ENCODE data around the gene PTPN2.
A peak's percentile ranks its signal among the peaks of the same experiment; 100 is the strongest.
"Not testable (repeated sequence)": the region's sequence is repeated elsewhere in the genome, so short reads cannot be mapped to it uniquely, and the experiment has no call there.

Gene PTPN2

DNA sequence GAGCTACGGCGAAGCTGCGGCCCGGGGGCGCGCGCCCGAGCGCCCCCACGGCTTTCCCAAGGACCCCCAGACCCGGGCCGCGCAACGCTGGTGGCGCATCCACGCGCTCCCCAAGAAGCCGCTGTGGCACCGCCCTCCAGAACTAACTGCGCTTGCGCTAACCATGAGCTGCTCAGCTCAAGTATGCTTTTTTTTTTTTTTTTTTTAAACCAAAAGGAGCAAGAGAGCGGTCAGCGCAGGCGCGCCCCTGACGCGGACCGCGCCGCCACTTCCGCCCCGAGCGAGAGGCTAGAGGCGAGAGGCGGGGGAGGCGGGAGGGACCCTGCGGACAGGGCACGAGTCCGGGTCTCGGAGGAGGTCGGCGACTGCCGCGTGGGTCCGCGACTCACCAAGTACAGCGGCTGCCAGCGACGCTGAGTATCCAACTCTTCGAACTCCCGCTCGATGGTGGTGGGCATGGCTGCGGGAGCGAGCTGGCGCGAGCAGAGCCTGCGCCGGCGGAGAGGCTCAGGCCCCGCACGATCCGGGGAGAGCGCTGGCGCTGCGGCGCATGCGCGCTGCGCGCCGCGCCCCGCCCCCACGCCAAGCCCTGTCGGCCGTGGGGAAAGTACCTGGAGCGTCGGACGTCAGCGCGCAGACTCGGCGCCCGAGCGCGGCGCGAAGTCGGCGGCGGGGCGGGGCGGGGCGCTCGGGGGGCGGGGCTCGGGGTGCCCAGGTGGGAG is at the start of gene PTPN2:
Gene PTPN2 (minus strand): TSS at position 554 of the 722 bp plus-strand sequence. CDS start 96 bp downstream, at position 458.
- peak; percentile 84 for DNase-seq (ENCODE audit: low read depth)

- no peak for DNase-seq (ENCODE audit: low read depth)
Observed at GRCh38 chr18:12933327-12933726, 49.3 kb upstream of the PTPN2 start.

GRCh38 chr18:12930908-12931307 is 46.9 kb upstream of the PTPN2 start:
- no peak for DNase-seq (ENCODE audit: low read depth)

DNA sequence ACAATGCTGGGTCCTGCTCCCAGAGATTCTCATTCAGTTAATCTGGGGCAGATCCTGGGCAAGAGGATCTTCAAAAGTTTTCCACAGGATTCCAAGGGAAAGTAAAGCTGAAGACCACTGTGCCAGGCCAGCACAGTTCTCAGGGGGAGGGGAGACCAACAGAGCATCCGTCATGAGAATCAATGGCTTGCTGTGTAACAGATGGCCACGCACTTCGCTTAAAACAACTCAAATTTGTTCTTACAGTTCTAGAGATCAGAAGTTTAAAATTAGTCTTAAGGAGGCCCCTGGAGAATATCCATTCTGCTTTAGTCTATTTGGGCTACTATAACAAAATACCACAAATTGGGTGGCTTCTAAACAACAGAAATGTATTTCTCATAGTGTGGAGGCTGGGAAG is 46.3 kb upstream of the PTPN2 start:
- no peak for DNase-seq (ENCODE audit: low read depth)

- no peak for DNase-seq (ENCODE audit: low read depth)
Observed at GRCh38 chr18:12929477-12930083, 45.5 kb upstream of the PTPN2 start.

DNA sequence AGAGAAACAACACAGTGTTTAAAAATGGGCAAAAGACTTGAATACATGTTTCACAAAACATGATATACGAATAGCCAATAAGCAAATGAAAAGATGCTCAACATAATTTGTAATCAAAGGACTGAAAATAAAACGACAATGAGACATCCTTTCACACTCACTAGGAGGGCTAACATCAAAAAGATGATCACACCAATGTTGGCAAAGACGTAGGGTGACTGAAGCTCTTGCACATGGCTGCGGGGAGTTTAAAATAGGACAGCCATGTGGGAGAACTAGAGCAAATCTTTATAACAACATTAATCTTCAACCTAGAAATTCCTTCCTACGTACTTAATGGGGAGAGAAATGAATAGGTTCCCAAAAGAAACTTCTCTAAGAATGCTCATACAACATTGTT is 44.6 kb upstream of the PTPN2 start:
- DNase-seq (ENCODE audit: low read depth): no peak

- no peak for DNase-seq (ENCODE audit: low read depth)
Observed at GRCh38 chr18:12928206-12928605, 44.2 kb upstream of the PTPN2 start.

DNA sequence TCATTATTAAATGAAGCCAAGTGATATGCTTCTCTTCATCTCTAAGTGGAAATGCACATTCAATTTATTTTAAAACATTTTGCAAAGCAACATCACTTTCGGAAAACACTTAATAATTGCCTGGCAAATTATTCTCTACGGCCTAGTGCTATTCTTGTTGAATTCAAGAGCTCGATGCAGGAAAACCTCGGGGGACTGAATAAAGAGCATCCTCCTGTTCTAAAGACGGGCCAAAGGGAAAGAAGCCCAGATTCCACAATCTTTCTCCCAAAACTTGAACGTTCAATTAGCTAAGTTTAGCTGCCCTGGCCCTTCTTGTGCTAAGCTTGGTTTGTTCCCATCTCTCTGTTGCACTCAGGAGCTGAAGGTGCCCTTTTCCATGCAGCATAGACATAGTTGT is 40.6 kb upstream of the PTPN2 start:
- DNase-seq (ENCODE audit: low read depth): no peak

DNA sequence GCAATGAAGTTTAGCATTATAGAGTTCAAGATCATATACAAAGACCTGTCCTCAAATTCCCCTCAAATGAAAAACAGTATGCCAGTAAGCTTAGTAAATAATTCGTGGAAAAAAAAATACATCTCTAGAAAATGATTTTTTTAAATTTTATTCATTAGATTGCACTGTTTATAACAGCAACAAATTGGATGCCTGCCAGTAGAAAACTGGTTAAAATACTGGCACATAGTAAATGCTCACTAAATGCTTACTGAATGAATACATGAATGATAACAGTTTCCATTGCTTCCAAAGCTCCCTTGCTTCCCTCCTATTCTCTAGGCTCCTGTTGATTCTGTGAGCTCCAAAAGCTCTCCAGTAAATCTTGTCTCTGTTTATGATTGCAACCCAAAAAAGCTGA is 38.2 kb upstream of the PTPN2 start:
- no peak for DNase-seq (ENCODE audit: low read depth)

DNA sequence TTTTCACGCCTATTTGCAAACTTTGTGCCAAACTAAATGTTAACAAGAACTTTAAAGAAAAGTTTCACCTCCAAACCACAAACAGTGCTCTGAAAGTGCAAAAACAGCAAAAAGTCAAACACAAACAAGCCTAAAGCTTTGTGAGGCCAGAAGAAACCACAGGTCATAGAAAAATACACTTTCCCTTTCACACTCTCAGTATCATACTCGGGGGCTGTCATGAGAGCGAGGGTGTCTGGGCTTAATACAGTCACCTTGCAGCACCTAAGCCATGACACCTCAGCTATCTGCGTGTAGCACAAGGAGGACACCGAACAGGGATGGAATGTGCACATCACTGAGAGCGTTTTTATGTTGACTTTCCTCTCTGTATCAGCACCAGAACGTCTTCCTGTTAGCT is 37.1 kb upstream of the PTPN2 start:
- peak; percentile 22 for DNase-seq (ENCODE audit: low read depth)

DNA sequence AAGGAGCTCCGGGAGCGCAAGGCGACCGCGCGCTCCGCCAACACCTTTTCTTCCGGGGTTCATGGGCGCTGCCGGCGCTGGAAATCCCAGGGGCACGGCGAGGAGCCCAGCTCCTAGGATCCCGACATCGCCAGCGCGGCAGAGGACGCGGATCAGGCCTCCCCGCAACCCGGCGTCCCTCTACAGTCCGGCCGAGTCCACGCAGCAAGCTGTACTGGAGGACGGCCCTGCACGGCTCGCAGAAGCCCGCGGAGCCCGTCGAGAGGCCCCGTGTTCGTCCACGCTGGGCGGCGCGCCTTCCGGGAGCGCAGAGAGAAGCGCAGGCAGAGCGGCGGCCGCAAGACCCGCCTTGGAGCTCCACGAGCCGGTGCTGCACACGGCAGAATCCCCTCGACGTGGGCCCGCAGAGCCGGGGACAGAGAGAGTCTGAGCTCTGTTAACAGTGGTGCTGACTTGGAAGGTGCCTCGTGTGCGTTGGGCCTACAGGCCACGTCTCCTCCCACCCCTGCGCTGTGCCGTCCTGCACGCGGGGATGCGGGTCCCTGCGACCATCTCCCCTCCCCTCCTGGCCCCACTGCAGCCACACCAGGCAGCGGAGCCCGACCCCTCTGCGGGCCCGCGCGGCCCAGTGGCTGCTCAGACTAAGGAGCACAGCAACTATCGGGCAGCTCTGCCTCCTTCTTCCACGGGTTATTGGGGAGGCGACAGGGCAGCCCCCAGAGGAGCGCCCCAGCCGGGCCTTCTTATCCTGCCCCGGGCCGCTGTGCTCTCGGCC is 28.1 kb upstream of the PTPN2 start:
- no peak for DNase-seq (ENCODE audit: low read depth)

- peak; percentile 46 for DNase-seq (ENCODE audit: low read depth)
Observed at GRCh38 chr18:12911025-12911928, 27.2 kb upstream of the PTPN2 start.

- DNase-seq (ENCODE audit: low read depth): no peak
Observed at GRCh38 chr18:12908706-12909105, 24.7 kb upstream of the PTPN2 start.

- DNase-seq (ENCODE audit: low read depth): no peak
Observed at GRCh38 chr18:12907258-12907925, 23.4 kb upstream of the PTPN2 start.

DNA sequence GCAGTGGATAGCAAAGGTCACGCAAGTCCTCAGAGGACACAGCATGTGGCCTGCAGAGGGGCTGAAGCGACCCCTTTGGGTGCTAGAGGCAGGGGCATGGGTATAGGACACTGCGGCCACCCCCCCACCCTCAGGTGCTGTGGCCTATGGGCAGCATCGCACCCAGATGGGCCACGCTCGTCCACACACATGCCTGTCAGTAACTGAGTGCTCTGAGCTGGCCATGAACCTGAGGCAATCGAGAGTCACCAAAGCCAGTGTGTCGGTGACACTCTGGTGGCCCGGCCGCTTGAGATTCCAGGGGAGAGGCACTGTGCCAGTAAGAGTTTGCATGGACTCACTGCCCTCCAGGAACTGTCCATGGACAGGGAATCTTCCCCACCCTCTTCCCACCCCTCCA is 22.7 kb upstream of the PTPN2 start:
- no peak for DNase-seq (ENCODE audit: low read depth)

DNA sequence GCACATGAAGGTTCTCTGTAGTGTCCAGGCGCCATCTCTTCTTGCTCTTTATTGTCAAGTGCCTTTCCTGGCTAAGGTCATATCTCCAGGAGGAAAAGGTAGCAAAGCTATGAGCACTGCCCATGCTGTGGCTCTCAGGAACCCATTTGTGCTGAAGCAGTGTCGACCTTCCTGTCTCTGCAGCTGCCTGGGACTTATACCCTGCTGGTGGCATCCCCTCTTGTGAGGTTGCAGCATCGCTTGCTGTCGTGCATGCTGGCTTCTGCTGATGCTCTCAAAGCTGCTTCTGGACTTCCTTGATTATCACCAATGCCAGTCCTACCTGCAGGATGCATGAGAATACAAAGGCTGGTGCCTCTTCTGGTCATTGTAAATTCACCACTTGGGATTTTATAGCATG is 22.1 kb upstream of the PTPN2 start:
- no peak for DNase-seq (ENCODE audit: low read depth)

DNA sequence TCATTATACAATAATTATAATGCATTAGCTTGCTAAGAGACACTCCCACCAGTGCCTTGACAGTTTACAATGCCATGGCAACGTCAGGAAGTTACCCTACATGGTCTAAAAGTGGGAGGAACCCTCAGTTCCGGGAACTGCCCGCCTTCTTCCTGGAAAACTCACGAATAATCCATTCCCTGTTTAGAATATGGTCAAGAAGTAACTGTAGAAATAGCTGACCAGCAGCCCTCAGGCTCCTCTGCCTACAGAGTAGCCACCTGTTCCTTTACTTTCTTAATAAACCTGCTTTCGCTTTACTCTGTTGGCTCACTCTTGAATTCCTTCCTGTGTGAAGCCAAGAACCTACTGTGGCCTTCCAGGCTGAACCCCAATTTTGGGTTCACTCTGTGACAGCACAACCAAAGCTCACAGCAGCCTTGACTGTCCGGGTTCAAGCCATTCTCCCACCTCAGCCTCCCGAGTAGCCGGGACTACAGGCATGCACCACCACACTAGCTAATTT is 20.0 kb upstream of the PTPN2 start:
- no peak for DNase-seq (ENCODE audit: low read depth)

DNA sequence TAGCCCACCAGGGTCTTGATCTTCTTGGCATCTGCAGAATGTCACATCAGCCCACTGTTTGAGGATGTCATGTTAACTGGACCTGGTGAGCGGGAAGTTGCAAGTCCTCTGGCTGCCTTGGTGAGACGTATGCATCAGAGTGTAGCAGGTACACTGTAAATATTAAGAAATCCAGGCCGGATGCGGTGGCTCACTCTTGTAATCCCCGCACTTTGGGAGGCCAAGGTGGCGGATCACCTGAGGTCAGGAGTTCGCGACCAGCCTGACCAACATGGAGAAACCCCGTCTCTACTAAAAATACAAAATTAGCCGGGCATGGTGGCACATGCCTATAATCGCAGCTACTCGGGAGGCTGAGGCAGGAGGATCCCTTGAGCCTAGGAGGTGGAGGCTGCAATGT is 17.2 kb upstream of the PTPN2 start:
- DNase-seq (ENCODE audit: low read depth): not testable (repeated sequence)

DNA sequence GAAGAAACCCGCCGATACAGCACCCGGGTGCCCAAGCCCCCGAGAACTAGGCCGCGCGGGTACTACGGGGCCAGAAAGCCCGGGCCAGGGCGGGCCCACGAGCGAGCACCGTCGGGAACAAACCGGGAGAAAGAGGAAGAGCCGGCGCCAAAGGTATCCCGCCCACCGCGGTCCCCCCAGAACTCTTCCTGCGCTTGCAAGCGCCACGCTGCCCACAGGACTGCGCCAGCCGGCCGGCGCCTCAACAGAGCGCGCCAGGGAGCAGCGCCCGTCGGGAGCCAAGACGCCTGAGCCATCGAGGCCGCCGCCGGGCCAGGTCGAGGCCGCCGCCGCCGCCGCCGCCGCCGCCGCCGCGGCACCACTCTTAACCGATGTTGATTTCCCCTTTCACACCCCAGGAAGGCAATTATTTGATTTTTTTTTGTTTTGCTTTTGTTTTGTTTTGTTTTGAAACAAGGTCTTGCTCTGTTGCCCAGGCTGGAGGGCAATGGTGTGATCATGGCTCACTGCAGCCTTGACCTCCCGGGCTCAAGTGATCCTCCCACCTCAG is 12.8 kb upstream of the PTPN2 start:
- DNase-seq (ENCODE audit: low read depth): not testable (repeated sequence)

DNA sequence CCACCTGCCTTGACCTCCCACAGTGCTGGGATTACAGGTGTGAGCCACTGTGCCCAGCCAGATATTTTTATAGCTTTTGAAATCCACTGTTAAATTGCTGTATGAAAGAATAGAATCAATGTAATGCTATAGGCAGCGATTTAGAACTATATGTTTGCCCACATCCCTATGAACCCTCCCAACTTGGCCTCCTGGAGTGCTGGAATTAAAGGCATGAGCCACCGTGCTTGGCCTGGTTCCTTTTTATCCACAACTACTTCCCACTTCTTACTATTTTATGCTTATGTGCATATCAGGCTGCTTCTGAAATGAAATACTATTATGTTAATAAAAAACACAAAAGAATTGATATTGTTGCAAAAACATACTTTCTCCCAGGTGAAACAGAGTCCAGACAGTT is 11.6 kb upstream of the PTPN2 start:
- DNase-seq (ENCODE audit: low read depth): no peak

- no peak for DNase-seq (ENCODE audit: low read depth)
Observed at GRCh38 chr18:12895014-12895413, 11.0 kb upstream of the PTPN2 start.

Data from activated gamma-delta T cell treated with anti-CD3 and anti-CD28 coated beads, Interleukin-2, amount 50 U/mL, for 16 hours (primary cell).